NCI-H2171 (cell line): Measurements from ENCODE around the gene TBCD.

Experiments
- DNase-seq: peaks from one replicate; lab custom pipeline; 2025; lab: John Stamatoyannopoulos, UW

TBCD gene

DNA sequence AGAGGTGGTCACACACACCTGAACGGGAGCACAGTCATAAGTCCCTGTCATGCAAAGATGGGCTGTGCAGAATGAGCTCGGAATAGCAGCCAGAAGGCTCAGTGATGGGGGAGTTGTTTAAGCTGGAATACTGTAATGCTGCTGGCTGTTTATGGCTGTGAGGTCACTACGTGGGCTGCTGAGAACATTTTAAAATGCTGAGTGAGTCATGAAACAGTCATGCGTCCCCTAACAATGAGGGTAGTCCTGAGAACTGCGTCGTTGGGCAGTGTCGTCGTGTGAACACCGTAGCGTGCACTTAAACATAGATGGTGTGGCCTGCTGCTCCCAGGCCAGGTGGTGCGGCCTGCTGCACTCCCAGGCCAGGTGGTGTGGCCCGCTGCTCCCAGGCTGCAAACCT is 39.7 kb downstream of the TBCD start:
- no peak for DNase-seq

DNA sequence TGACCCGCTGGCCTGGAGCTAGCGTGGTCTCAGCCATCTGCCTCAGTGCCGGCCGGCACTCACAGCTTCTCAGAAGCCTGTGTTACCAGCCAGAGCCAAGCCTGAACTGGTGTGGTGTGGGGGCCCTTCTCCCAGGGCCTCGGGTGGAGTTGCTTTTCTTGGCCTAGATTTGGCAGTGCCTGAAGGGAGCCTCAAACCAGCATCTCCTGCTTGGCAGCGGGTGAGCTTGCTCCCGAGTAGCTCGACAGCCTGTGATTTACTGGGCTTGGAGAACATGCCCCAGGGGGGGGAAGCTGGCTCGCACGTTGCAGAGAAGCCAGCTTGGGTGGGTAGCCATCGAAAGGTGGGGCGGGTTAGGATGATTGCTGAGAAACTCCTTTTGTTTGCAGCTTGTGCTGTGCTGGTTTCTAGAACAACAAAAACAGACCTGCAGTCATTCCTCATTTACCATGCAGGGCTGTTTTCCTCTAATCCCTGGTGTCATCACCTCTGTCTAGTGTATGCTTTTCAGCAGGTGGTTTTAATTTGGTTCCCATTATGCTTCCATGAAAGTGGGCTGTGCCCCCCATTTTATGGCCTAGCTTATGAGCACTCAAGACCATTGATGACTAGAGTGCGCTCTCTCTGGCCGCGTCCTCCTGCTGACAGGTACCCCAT is 42.2 kb downstream of the TBCD start:
- no peak for DNase-seq

DNA sequence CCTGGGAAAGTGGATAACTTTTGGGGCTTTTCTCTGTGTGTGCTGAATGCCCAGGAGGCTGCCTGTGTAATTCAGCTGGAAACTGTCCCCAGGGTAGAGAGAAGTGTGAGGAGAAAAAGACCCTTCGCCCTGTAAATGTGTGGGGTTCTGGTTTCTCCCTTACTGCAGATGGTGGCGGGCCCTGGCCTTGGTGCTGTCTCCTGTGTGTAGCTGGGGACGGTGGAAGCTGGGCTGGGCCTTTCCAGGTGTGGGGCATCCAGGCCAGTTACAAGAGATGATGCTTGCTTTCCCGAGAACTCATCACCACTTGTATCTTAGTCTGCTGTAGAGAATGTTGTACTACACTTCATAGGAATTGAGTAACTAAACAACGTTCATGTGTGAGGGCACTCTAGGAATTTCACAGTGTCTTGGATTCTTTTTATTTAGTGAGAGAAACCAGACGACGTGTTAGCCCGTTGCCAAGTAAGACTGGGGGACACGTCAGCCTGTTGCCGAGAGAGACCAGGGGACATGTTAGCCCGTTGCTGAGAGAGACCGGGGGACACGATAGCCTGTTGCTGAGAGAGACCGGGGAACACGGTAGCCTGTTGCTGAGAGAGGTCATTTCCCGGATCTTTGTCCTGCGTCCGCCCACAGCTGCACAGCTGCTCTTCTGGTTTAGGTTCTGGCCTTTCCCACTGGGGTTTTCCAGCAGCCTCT is 43.1 kb downstream of the TBCD start:
- no peak for DNase-seq

DNA sequence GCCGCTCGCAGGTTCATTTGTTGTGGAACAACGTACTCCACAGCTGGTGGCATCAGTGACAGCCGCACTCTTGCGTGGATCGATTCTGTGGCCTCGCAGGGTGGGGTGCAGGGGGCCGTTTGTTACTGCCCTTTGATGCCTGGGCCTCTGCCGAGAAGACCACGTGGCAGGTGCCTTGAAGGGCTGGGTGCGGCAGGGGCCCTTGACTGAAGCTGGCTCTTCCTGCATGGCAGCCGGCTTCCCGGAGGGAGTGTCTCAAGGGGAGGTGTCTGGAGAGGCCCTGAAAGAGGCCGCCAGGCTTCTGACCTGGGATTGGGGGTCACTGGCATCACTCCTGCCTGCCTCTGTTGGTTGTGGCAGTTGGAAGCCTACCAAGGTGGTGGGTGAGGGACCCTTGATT is 43.8 kb downstream of the TBCD start:
- DNase-seq = no peak

DNA sequence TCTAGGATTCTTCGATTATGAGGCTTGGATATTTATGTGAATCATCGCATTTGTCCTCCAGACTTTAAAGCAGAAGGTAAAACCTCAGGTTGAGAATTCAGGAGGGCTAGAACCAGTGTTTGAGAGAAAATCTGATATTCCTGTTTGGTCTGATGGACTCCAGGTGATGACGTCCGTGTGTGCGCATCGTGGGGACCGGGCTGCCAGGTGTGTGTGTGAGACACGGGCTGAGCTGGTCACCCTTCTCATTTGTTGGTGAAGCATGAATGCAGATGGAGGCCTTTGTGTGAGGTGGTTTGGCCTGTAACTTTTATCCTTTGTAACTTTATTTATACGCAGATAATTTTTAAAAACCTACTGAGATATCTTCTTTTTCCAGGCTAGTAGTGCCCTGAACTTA is 45.2 kb downstream of the TBCD start:
- no peak for DNase-seq

DNA sequence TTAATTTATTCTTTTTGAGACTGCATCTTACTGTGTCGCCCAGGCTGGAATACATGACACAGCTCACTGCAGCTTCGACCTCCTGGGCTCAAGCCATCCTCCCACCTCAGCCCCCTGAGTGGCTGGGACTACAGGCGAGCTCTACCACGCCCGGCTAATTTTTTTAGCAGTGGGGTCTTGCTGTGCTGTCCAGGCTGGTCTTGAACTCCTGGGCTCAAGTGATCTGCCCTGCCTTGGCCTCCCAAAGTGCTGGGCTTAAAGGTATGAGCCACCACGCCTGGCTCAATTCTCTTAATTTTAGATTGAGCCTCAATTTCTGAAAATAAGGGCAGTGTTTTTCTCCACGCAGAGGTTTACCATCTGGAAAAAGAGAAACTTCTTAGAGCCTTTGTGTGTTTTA is 46.9 kb downstream of the TBCD start:
- no peak for DNase-seq

DNA sequence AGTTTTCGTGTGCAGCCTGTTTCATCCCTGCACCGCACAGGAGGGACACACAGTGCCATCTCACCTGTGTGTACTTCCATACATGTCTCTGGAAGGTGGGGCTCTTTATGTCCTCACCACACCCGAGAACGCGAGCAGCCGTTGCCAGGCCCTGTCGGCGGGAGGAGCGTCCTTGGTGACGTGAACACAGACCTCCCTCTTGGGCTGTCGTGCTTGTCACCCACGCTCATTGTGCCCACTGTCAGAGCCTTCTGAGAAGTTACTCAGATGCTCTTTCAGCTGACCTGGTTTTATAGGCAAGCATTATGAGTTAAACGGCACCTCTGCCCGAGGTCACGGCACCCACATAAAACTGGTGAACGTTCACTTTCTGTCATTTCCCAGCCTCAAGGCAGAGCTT is 47.7 kb downstream of the TBCD start:
- DNase-seq = no peak

DNA sequence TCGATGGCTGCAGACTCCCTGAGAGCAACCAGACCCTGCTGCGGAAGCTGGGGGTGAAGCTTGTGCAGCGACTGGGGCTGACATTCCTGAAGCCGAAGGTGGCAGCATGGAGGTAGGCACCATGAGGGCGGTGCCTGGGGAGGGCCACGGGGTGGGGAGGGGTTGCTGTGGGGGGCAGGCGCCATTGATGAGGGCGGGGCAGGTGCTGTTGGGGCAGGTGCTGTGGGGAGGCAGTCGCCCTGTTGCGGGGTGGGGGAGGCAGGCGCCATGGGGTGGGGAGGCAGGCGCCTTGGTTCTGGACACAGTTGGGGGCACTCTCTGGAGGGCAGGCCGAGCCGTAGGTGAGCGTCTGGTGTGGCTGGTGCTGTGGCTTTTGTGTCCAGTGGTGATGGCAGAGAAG is 49.0 kb downstream of the TBCD start:
- no peak for DNase-seq

DNA sequence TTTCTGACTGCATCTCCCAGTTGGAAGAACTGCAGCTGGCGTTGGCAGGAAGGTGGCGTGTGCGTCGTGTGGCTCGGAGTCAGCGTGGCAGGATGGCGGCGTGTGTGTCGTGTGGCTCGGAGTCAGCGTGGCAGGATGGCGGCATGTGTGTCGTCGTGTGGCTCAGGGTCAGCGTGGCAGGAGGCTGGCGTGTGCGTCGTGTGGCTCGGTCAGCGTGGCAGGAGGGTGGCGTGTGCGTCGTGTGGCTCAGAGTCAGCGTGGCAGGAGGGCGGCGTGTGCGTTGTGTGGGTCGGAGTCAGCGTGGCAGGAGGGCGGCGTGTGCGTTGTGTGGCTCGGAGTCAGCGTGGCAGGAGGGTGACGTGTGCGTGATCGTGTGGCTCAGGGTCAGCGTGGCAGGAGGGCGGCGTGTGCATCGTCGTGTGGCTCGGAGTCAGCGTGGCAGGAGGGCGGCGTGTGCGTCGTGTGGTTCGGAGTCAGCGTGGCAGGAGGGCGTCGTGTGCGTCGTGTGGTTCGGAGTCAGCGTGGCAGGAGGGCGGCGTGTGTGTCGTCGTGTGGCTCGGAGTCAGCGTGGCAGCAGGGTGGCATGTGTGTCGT is 49.6 kb downstream of the TBCD start:
- no peak for DNase-seq

DNA sequence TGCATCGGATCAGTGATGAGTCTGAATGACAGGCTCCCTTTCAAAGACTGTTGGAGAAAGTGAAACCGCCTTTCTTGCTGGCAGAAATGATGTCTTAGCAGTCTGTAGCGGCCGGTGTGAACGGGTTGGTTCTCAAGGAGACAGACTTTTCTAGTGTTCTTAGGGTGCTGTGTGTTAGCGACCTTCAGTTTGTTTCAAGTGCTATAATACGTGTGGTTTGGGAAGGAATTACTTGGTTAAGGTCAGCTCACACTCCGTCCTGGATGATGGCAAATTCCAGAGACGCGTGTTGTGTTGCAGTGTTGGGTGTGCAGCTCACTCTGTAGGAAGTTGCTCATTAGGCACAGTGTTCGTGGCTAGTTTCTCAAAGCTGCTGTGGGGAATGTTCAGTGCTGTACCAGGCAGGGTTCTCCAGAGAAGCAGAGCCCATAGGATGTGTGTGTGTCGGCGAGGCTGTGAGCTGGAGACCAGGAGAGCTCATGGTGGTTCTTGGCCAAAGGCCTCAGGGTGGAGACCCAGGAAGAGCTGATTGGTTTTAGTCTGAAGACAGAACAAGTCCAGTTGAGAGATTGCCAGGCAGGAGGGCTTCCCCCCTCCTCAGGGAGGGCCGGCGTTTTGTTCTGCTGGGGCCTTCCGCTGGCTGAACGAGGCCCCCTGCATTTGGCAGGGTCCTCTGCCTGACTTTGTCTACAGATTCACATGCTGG is 50.4 kb downstream of the TBCD start:
- DNase-seq = no peak

DNA sequence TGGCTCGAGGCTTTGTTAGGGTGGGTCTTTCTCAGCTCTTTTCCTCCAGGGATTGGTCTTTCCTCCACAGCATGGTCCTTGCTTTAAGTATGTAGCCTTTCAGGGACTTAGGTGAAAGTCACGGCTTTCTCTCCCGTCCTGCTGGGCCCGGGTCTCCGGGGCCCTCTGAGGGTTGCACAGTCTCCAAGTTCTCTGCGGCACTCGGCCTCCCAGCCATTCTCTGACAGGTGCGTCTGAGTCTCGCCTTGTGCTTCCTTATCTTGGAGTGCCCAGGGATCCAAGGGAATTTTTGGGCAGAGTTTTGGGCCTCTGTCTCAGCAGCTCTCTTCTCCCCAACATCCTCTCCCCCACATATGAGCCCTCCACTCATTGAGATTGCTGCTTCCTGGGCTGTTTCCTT is 51.3 kb downstream of the TBCD start:
- DNase-seq = no peak

DNA sequence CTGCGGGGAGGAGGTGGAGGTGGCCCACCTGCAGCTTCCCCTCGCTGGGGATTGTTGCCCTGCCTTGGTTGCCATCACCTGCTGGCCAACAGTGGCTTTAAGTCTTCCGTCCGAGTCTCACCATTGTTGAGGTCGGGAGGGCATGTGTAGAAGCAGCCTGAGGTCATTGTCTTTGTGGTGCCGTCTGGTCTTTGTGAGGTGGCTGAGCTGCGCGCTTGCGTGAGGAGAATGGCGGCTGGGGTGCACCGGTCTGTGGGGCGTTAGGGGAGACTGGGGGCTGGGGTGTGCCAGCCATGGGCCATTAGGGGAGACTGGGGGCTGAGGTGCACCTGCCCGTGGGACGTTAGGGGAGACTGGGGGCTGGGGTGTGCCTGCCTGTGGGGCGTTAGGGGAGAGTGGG is 51.7 kb downstream of the TBCD start:
- no peak for DNase-seq

DNA sequence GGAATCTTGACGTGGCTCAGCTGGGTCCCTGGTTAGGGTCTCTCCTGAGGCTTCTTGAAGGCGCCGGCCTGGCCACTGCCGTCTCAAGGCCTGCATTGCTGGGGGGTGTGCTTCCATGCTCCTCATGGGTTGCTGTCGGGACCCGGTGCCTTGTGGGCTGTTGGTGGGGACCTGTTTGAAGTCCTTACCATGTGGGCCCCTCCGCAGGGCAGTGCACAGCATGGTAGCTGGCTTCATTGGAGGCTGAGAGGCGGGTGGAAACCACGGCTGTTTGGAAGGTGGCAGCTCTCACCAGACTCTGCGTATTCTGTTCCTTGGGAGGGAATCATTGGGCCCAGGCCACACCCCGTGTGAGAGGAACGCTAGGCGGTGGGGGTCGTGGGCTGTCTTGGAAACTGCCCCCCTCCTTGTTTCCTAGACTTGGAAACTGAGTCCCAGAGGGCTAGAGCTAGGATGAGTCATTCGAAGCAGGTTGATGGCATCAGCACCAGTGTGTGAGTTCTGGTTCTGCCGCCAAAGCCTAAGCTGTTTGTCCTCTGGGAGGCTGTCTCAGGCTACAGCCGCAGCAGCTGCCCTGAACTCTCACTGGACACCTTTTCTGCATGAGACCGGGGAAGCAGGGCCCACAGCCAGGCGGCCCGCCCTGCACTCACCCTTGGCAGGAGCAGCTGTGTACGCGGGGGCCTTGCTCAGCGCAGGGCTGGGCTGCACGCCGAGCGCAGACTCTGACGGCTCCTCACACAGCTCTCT is 52.8 kb downstream of the TBCD start:
- no peak for DNase-seq

DNA sequence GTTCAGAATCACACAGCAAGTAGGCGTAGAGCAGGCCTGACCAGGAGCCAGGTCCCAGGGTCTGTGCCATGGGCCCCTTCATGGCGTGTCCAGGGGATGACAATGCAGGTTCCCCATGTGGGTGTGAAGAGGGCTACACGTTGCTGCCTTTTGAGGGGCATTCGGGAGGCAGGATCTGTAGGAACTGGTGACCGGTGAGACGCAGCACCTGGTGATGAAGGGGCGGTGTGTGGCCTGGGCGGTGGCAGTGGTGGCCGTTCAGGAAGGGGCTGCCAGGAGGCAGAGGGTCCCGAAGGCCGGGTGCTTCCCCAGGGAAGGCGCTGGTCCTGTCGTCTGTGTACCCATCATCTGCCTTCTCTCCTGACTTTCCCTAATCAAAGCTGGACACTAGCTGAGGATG is 53.4 kb downstream of the TBCD start:
- DNase-seq = no peak

DNA sequence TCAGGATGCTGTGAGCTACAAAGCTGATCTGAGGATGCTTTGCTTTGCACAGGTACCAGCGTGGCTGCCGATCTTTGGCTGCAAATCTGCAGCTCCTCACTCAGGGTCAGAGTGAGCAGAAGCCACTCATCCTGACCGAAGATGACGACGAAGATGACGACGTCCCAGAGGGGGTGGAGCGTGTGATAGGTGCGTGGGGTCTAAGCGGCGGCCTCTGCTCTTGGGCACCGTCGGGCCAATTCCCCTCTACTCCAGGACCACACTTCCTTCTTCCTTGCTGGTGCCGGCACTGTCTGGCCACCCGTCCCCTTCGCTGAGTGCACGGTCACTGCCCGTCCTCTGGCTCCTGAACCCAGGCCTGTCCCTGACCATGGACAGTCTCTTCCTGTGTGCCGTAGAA is 54.0 kb downstream of the TBCD start:
- DNase-seq = no peak

DNA sequence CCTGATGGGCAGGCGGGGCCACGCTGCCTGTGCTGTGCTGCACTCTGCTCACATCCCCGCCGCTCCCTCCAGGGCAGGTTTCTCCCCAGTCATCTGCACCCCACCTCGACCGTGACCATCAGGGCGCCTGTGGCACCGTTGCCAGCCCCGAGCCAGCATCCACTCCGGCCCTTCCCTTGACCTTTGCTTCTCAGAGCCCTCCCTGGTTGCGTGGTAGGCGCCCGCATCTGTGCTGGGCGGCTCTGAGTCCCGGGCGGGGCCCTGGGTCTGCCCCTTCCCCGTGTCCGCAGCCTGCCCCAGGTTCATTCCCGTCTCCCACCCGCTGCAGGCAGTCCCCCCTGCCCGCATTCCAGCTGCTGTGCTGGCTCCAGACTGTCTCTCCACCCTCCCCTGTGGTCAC is 54.8 kb downstream of the TBCD start:
- no peak for DNase-seq

DNA sequence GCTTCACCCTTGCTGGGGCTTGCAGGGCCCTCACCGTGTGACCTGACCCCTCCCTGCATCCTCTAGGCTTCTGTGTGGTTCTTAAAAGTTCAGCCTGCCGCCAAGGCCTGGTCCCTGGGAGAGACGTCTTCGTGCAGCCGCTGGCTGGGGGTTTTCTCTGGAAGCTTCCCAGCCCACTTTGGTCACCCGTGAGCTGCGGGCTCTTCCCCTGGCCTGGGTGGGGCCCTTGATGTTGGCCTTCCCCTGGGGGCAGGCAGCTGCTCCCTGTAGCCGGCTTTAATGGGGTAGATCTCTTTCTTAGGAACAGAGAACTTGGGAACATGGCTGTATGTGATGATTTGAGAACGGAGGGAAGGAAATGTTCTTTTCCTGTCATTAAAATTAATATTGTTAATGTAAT is 55.2 kb downstream of the TBCD start:
- DNase-seq = no peak

DNA sequence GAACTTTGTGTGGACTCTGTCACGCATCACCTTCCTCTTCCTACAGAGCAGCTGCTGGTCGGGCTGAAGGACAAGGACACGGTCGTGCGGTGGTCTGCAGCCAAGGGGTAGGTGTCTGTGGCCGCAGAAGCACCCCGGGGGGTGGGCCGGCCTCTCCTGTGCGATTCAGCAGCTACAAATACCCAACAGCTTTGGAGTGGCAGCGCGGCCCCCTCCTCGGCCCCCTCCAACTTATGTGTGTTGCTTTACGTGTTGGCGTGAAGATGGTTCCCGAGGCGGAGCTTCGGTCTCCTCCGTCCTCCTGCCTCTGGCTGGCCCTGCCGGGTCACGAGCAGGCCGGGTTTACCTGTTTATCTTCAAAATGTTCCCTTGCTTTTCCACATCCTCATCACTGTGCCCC is 55.7 kb downstream of the TBCD start:
- no peak for DNase-seq

DNA sequence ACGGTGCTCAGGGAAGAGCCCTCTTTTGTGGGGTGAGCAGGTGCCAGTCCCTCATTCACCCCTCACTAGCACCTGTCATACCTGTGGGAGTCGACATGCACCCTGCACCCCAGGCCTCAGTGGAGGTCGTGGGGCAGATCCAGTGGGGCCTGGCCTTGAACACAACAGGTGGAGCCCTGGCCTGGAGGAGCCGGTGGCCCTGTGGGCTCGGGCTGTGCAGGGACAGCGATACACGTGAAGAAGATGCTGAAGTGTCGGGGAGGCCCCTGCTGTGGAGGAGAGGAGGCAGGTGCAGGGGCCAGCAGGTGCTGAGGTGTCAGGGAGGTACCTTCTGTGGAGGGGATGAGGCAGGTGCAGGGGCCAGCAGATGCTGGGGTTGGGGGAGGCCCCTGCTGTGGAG is 56.1 kb downstream of the TBCD start:
- no peak for DNase-seq

DNA sequence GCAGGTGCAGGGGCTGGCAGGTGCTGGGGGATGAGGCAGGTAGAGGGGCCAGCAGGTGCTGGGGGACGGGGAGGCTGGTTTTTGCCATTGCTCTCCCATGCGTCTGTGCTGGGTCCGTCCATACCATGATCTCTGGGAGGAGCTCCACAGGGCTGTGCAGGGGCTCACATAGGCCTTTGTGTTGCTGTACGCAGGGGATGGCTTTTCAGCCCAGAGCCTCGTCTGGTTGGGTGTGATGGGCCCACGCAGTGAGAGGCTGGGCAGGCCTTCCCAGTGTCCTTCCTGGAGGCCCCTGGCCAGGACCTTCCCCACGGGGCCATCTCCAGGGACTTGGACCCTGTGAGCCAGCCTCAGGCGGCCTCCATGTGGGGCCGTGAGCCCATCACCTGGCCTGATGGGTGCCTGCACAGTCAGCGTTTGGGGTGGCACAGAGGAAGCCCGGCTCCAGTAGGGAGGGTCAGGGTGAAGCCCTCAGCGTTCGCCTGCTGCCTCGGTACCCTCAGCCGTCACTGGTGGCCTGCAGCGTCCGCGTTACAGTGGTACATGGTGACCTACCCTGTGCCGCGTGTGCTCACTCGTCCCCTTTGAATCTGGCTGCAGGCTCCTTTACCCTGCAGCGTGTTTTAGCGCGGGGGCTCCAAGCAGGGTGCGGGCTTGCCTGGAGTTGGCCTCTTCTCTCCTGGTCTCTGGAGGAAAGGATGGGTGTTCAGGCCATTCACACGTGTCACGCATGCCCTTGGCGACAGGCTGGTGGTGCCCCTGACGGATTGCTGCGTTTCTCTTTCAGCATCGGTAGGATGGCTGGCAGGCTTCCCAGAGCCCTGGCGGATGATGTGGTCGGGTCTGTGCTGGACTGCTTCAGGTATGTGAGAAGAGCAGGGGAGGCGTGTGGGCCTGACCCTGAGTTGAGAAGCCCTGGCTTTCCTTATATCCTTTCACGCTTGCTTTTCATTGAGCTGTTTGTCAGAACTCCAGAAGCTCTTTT is 57.3 kb downstream of the TBCD start:
- DNase-seq = no peak
